Measurements from ENCODE around the gene ENTREP1. TPM values are rescaled to one million over a fixed set of nuclear protein-coding genes. Genes with fewer than 3 reads are reported as not detected.

The ENTREP1 gene
- polyA plus RNA-seq, 1 experiment, result 0.02 TPM

DNA sequence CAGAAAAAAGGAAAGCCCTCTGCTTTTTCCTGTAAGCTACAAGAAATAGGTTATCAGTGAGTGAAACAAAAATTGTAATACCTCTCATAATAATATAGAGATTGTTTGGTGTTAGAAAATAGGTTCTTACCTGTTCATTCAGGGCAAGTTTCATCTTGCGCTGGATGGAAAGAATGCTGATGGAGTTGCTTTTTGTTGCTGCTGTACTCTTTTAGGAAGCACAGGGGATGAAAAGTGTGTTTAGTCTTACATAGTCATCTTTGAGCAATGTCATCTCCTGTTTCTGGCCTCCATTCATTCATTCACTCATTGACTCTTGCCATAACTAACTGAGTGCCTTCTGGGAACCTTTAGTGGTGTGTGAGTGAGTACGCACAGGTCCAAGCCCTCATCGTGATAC is 6.4 kb downstream of the ENTREP1 start:
- DNase-seq (ENCODE audit: low read depth), result no peak
- CTCF ChIA-PET, result no interaction called here
- Histone ChIP-seq H3K27me3 (ENCODE audit: control insufficient read depth, insufficient read depth, low read length) (peaks cover 11% of the 10 kb centered on the region), H3K36me3 (ENCODE audit: control insufficient read depth, insufficient read depth, low read length) (no peaks in the 10 kb centered on the region), H3K4me3 (ENCODE audit: low read depth, low read length) (no peak overlapping the region)
- TF ChIP-seq, protein P1, sequence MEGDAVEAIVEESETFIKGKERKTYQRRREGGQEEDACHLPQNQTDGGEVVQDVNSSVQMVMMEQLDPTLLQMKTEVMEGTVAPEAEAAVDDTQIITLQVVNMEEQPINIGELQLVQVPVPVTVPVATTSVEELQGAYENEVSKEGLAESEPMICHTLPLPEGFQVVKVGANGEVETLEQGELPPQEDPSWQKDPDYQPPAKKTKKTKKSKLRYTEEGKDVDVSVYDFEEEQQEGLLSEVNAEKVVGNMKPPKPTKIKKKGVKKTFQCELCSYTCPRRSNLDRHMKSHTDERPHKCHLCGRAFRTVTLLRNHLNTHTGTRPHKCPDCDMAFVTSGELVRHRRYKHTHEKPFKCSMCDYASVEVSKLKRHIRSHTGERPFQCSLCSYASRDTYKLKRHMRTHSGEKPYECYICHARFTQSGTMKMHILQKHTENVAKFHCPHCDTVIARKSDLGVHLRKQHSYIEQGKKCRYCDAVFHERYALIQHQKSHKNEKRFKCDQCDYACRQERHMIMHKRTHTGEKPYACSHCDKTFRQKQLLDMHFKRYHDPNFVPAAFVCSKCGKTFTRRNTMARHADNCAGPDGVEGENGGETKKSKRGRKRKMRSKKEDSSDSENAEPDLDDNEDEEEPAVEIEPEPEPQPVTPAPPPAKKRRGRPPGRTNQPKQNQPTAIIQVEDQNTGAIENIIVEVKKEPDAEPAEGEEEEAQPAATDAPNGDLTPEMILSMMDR (IDR thresholded peaks at IDR 0.05; ENCODE audit: insufficient read depth, low read depth, low read length), result no peak
- POLR2A ChIA-PET, result no interaction called here

DNA sequence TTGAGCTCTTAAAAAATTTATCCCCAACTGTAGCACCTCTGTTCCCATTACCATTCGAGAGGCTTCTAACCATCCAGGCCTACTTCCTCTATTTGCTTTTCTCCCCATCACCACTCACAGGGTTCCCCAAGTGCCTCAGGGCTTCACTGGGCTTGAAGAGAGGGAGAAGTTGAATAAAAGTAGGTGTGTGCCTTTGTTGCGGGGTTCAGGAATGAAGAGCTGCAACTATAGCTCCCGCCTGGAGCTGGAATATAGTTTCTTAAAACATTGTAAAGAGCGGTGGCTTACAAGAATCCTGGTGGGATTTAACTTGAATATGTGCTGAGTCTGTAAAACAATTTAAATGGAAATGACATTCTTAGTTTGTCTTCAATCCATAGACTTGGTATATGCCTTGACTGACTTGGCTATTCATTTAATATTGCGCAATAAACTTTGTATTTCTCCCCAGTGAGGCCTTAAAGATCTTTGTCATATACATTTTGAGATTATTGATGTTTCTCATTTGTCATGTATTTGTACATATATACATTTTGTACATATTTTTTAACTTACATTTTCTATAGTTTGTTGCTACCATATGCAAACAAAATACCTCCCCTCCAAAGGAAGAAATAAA is 7.2 kb downstream of the ENTREP1 start:
- ChIA-PET POLR2A (no interaction called here), CTCF (interaction anchor here (0.9 kb wide), 1 partner anchor 9 kb away, joined by 3 read pairs; no protein-coding TSS in a partner anchor)
- TF ChIP-seq, protein P1 (IDR thresholded peaks at IDR 0.05; ENCODE audit: insufficient read depth, low read depth, low read length), result no peak
- H3K27me3 ChIP-seq (ENCODE audit: control insufficient read depth, insufficient read depth, low read length), result peaks cover 8% of the 10 kb centered on the region
- no peak overlapping the region for H3K4me3 ChIP-seq (ENCODE audit: low read depth, low read length)
- DNase-seq (ENCODE audit: low read depth), result no peak
- H3K36me3 ChIP-seq (ENCODE audit: control insufficient read depth, insufficient read depth, low read length), result no peaks in the 10 kb centered on the region

DNA sequence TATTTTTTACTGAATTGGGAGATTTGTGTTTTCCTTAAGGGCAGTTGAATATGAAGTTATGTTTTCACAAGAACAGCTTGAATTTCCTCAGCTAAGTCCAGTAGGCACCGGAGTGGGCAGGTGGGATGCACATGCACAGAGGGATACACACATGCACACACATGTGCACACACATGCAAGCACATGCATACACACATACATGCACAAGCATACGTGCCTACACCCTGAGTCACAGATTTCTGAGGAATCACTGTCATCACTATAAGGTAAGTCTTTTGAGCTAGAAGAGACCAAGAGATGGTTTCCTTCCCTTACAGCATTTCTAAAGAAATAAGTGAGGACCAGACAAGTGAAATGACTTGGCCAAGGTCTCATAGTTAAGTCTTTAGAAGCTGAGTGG is 8.7 kb downstream of the ENTREP1 start:
- CTCF ChIA-PET, result no interaction called here
- Histone ChIP-seq H3K27me3 (ENCODE audit: control insufficient read depth, insufficient read depth, low read length) (peaks cover 3% of the 10 kb centered on the region; the same call in 1 of the 2 replicates), H3K4me3 (ENCODE audit: low read depth, low read length) (no peak overlapping the region), H3K36me3 (ENCODE audit: control insufficient read depth, insufficient read depth, low read length) (no peaks in the 10 kb centered on the region)
- TF ChIP-seq, protein P1 (IDR thresholded peaks at IDR 0.05; ENCODE audit: insufficient read depth, low read depth, low read length), result no peak
- POLR2A ChIA-PET, result no interaction called here
- no peak for DNase-seq (ENCODE audit: low read depth)

DNA sequence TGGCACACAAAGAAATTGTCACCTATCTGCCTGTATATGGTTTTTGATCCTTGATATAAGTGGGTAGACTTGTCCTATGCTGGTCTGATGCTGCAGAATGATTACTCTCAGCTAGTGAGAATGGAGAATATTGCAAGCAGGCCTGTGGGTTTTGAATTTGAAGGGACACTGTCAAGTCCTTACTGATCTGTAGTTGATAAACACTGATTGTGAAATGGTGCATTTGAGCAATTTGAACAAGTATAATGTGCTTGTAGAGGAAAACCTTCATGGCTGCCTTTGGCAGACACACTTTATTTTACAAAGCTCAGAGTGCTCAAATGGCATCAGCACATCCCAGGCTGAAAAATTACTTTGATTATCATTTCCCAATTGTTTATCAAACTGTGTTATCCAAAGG is 9.3 kb downstream of the ENTREP1 start:
- Histone ChIP-seq H3K27me3 (ENCODE audit: control insufficient read depth, insufficient read depth, low read length) (peaks cover 3% of the 10 kb centered on the region; the same call in 1 of the 2 replicates), H3K36me3 (ENCODE audit: control insufficient read depth, insufficient read depth, low read length) (no peaks in the 10 kb centered on the region), H3K4me3 (ENCODE audit: low read depth, low read length) (no peak overlapping the region)
- TF ChIP-seq, protein P1 (IDR thresholded peaks at IDR 0.05; ENCODE audit: insufficient read depth, low read depth, low read length), result no peak
- no peak for DNase-seq (ENCODE audit: low read depth)
- ChIA-PET POLR2A (no interaction called here), CTCF (no interaction called here)

DNA sequence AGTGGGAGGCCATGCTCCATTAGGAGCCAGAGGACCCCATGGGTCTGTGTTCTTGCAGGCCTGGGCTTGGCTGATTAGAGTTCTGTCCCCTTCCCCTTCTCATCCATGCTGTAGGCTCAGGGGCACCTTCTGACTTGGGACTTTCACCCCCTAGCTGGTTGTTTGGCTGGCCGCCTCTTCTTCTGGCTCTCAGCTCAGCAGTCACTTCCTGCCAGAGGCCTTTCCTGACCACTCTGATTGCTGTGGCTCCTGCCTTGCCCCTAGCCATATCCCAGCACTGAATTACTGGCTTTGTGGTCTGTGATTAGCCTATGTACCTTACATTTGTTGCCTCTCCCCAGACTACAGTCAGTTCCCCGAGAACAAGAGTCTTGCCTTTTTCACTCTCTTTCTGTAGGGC is 14.6 kb downstream of the ENTREP1 start:
- Histone ChIP-seq H3K4me3 (ENCODE audit: low read depth, low read length) (no peak overlapping the region), H3K36me3 (ENCODE audit: control insufficient read depth, insufficient read depth, low read length) (no peaks in the 10 kb centered on the region), H3K27me3 (ENCODE audit: control insufficient read depth, insufficient read depth, low read length) (peaks cover 2% of the 10 kb centered on the region; the same call in 1 of the 2 replicates)
- TF ChIP-seq, protein P1 (IDR thresholded peaks at IDR 0.05; ENCODE audit: insufficient read depth, low read depth, low read length), result no peak
- ChIA-PET CTCF (no interaction called here), POLR2A (no interaction called here)
- no peak for DNase-seq (ENCODE audit: low read depth)
